Stomach (tissue), 9 donors: ENCODE measurements around the gene DISC1. TPM values are rescaled to one million over a fixed set of nuclear protein-coding genes. Genes with fewer than 3 reads are reported as not detected.
A peak's percentile ranks its signal among the peaks of the same experiment; 100 is the strongest.

Source experiments
- DNase-seq, 2 donors: peaks; one replicate each; pipeline versions ENCODE4 v3.0.0 to v3.0.0-alpha.2; 2013 to 2019
- H3K27ac ChIP-seq, 5 donors: fragments of 200-600 bp in 4 of 5; sonication (generic) in 4 of 5; one replicate each; pipeline ENCODE4 v1.5.1; 2013 to 2019; ENCODE audit warnings: mild to moderate bottlenecking in 1 of 5, moderate library complexity in 1 of 5
- H3K27me3 ChIP-seq, 3 donors: fragments of 200-600 bp; sonication (generic); one replicate each; pipeline ENCODE4 v1.5.1; 2017 to 2019; ENCODE audit warnings: mixed run types in 1 of 3
- H3K36me3 ChIP-seq, 4 donors: fragments of 200-600 bp; sonication (generic); 1 replicate in 3 of 4; 2 replicates in 1 of 4; pipeline ENCODE4 v1.5.1; 2016 to 2019
- H3K4me1 ChIP-seq, 4 donors: fragments of 200-600 bp; sonication (generic); one replicate each; pipeline ENCODE4 v1.5.1; 2016 to 2019
- H3K4me3 ChIP-seq, 4 donors: fragments of 200-600 bp; sonication (generic) in 3 of 4; one replicate each; pipeline ENCODE4 v1.5.1; 2016 to 2019; ENCODE audit warnings: mild to moderate bottlenecking in 1 of 4
- H3K9me3 ChIP-seq, 4 donors: fragments of 200-600 bp; sonication (generic); one replicate each; pipeline ENCODE4 v1.5.1; 2016 to 2019
- EP300 ChIP-seq: sonication (generic); formaldehyde crosslinking; IDR thresholded peaks from one replicate; pipeline ENCODE4 v1.6.1; 2017; ENCODE audit warnings: antibody characterized with exemption
- POLR2A ChIP-seq, 4 donors: fragments of 450-650 bp; IDR thresholded peaks; one replicate each; pipeline ENCODE4 v1.6.1; 2016; ENCODE audit warnings: antibody characterized with exemption in 4 of 4, control low read depth in 2 of 4, mild to moderate bottlenecking in 1 of 4, moderate library complexity in 1 of 4
- POLR2AphosphoS5 ChIP-seq, 3 donors: sonication (generic); formaldehyde crosslinking; IDR thresholded peaks; one replicate each; pipeline ENCODE4 v1.6.1; 2016; ENCODE audit warnings: antibody characterized with exemption in 3 of 3
- WGBS, 5 donors: extraction: QIAGEN DNeasy Blood & Tissue Kit in 3 of 5; methylation state at CpG; one replicate each; pipeline versions ENCODE4 v1.1.5 to v1.1.7; 2013 to 2018; 5-methylcytosine and 5-hydroxymethylcytosine counted together
- intact Hi-C: fragments of 100-400 bp; cut with DNase I; formaldehyde crosslinking; loops from one replicate; pipeline ENCODE4 v1.15.1; 2023; ENCODE audit warnings: low total_unique reads
- polyA plus RNA-seq, 3 donors: library from polyadenylated mRNA; stranded (reverse); fragments of 200-250 nt; gene quantifications; one replicate each; pipeline ENCODE4 v1.2.3, GENCODE V29; 2013
- total RNA-seq, 5 donors: library from RNA; depleted of rRNA; stranded (reverse); fragments of >200 nt; gene quantifications; one replicate each; pipeline versions ENCODE4 v1.1.0 to v1.2.3, GENCODE V29; 2014 to 2016
- TF ChIP-seq, protein P1 (sequence below), 7 experiments: fragments of 450-650 bp in 4 of 7; fragments of 200-600 bp in 3 of 7; sonication (generic) in 3 of 7; IDR thresholded peaks; one replicate each; pipeline ENCODE4 v1.5.1; 2016 to 2019; ENCODE audit warnings: antibody characterized with exemption in 7 of 7, control low read depth in 2 of 7, mild to moderate bottlenecking in 1 of 7
- donor health status: healthy with polysubstance abuse.
- donor health status: Bipolar disorder and iron deficiency.
- donor health status: healthy.

DISC1 gene
- total and polyA plus RNA-seq, 8 donors = 0.43 to 29.8 (median 1.6) TPM

GRCh38 chr1:231702331-231702730 lies 75.7 kb downstream of the DISC1 start:
- H3K27me3 ChIP-seq = no peaks in the 10 kb centered on the region

DNA sequence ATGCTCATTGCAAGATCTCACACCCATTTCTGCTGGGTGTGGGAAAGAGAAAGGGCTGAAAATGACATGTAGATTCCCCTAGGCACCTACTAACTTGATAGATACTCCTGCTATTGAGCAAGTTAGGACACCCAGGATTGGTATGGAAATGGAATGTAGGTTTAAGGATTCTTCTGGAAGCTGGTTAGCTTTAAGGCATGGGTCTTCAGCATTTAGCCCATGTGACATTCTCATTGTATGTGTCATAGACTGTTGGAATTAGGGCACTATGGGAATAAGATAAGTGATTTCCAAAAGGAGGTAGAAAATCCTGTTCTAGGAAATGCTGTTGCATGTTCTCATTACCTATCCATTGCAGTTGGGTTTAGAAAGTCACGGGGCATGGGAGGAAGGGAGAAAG lies 76.2 kb downstream of the DISC1 start:
- TF ChIP-seq POLR2AphosphoS5 (IDR thresholded peaks at IDR 0.05) (no peak), POLR2A (IDR thresholded peaks at IDR 0.05) (no peak), EP300 (no peak)
- TF ChIP-seq, protein P1, sequence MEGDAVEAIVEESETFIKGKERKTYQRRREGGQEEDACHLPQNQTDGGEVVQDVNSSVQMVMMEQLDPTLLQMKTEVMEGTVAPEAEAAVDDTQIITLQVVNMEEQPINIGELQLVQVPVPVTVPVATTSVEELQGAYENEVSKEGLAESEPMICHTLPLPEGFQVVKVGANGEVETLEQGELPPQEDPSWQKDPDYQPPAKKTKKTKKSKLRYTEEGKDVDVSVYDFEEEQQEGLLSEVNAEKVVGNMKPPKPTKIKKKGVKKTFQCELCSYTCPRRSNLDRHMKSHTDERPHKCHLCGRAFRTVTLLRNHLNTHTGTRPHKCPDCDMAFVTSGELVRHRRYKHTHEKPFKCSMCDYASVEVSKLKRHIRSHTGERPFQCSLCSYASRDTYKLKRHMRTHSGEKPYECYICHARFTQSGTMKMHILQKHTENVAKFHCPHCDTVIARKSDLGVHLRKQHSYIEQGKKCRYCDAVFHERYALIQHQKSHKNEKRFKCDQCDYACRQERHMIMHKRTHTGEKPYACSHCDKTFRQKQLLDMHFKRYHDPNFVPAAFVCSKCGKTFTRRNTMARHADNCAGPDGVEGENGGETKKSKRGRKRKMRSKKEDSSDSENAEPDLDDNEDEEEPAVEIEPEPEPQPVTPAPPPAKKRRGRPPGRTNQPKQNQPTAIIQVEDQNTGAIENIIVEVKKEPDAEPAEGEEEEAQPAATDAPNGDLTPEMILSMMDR (IDR thresholded peaks at IDR 0.05) = no peak
- H3K27ac ChIP-seq = no peak overlapping the region
- intact Hi-C loops = no loop called here

More at GRCh38 chr1:231702331-231702730, 75.7 kb downstream of the DISC1 start:
- Histone ChIP-seq H3K27ac (no peak overlapping the region), H3K9me3 (no peaks in the 10 kb centered on the region), H3K4me3 (no peak overlapping the region), H3K4me1 (peaks cover 0 to 7% (median 0%) of the 10 kb centered on the region in 4 donors), H3K36me3 (peaks cover 0 to 4% (median 0%) of the 10 kb centered on the region in 4 donors)
- no peak for DNase-seq
- TF ChIP-seq POLR2A (IDR thresholded peaks at IDR 0.05) = no peak
- no peak for TF ChIP-seq EP300
- TF ChIP-seq POLR2AphosphoS5 (IDR thresholded peaks at IDR 0.05) = no peak
- TF ChIP-seq, protein P1 (IDR thresholded peaks at IDR 0.05) = no peak
- 89 to 94% (median 91%) methylated on average over 1 of the region's 1 CpG for WGBS, 5 donors
- intact Hi-C loops = no loop called here

DNA sequence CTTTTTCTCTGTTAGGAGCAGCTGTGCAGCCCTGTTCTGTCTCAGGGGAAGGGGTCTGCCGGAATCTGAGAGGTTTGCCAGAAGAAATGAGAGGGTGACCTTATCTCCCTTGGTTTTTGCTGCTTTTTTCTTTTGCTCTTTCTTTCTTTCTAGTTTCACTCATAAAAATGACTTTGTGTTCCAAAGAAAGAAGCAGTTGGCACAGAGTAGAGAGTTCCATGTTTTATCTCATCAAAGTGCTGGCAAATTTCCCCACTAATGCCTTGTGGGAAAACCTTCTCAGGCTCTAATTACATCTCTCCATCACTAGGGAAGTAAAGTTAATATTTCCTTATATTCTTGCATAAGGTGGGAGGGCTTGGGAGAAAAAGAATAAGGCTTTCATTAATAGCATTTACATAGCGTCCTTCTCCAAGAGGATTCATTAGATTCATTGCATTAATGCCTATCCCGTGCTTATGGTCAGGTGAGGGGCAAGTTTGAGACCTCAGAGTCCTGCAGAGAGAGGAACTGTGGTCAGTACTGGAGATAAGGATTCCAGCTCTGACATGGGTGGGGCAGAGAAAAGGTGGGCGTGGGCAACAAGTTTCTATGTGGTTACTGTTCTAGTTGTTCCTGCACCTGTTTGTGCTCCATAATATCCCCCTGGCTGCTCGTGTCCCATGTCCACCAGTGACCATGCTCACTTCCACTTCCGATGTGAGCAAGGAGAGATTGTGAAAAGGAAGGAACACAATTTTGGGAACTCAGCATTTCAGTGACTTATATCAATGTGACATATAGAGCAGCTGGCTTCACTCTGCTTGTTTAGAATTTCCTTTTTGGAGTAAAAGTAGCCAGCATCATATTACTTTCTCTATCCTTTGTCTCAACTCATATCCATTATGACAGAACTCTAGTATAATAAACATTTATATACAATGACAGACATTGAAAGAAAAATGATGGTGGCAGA lies 79.5 kb downstream of the DISC1 start:
- no peaks in the 10 kb centered on the region for H3K27me3 ChIP-seq
- TF ChIP-seq, protein P1 (IDR thresholded peaks at IDR 0.05) = no peak
- TF ChIP-seq EP300 (no peak), POLR2AphosphoS5 (IDR thresholded peaks at IDR 0.05) (no peak), POLR2A (IDR thresholded peaks at IDR 0.05) (no peak)
- no peaks in the 10 kb centered on the region for H3K9me3 ChIP-seq
- DNase-seq = peak in 1 of 2 donors; percentile 61
- peaks cover 0 to 3% (median 0%) of the 10 kb centered on the region in 4 donors for H3K4me1 ChIP-seq
- H3K27ac ChIP-seq = no peak overlapping the region
- 59 to 75% (median 65%) methylated on average over 6 of the region's 6 CpGs for WGBS, 5 donors
- intact Hi-C loops = no loop called here
- peaks cover 0 to 4% (median 0%) of the 10 kb centered on the region in 4 donors for H3K36me3 ChIP-seq
- no peak overlapping the region for H3K4me3 ChIP-seq

More for the DNA sequence above, 76.2 kb downstream of the DISC1 start:
- DNase-seq = no peak
- Histone ChIP-seq H3K4me1 (peaks cover 0 to 7% (median 0%) of the 10 kb centered on the region in 4 donors), H3K36me3 (peaks cover 0 to 4% (median 0%) of the 10 kb centered on the region in 4 donors), H3K27me3 (no peaks in the 10 kb centered on the region), H3K4me3 (no peak overlapping the region), H3K9me3 (no peaks in the 10 kb centered on the region)
- WGBS, 5 donors = 84 to 100% (median 92%) methylated on average over 1 of the region's 1 CpG

DNA sequence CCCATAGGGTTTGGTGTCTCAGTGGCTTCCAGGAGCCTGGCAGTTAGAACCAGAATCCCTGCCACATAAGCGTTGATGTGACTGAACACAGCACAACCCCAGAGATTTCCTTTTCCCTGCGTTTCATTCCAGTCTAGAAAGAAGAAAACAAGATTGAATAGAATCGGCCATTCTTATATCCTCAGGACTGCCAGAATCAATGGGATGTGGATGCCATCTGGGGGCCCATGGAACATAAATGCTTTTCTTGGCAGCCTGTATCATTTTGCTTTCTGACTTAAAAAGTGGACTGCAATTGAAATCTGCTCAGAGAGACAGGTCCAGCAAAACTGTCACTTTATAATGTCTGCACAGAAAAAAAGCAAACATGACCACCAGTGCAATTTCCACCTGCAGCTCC lies 80.3 kb downstream of the DISC1 start:
- intact Hi-C loops = no loop called here
- WGBS, 5 donors = 75 to 94% (median 81%) methylated on average over 3 of the region's 3 CpGs
- no peaks in the 10 kb centered on the region for H3K27me3 ChIP-seq
- TF ChIP-seq, protein P1 (IDR thresholded peaks at IDR 0.05) = no peak
- TF ChIP-seq POLR2A (IDR thresholded peaks at IDR 0.05) (no peak), EP300 (no peak), POLR2AphosphoS5 (IDR thresholded peaks at IDR 0.05) (no peak)
- no peak for DNase-seq
- no peak overlapping the region for H3K4me3 ChIP-seq
- H3K9me3 ChIP-seq = no peaks in the 10 kb centered on the region
- no peak overlapping the region for H3K27ac ChIP-seq
- peaks cover 0 to 3% (median 0%) of the 10 kb centered on the region in 4 donors for H3K4me1 ChIP-seq
- peaks cover 0 to 4% (median 0%) of the 10 kb centered on the region in 4 donors for H3K36me3 ChIP-seq
